OCI-LY7 (cell line): ENCODE results near the gene IAPP.
"Not testable (repeated sequence)": the region's sequence is repeated elsewhere in the genome, so short reads cannot be mapped to it uniquely, and the experiment has no call there.

Experiments
- CTCF ChIP-seq: fragments of 200-600 bp; sonication (generic); conservative IDR thresholded peaks from 2 replicates; pipeline ENCODE4 v1.5.1; 2014; ENCODE audit warnings: mild to moderate bottlenecking, antibody characterized with exemption, low read length, moderate library complexity, mixed read lengths
- EZH2phosphoT487 ChIP-seq: fragments of 200-600 bp; sonication (generic); IDR thresholded peaks from 2 replicates; pipeline ENCODE4 v1.6.1; 2018; ENCODE audit warnings: low read depth, borderline replicate concordance, mild to moderate bottlenecking, mixed run types, antibody characterized with exemption, low read length, moderate library complexity, mixed read lengths

- TF ChIP-seq CTCF, EZH2phosphoT487: not testable (repeated sequence)
These were observed 8.6 kb downstream of the IAPP start for GRCh38 chr12:21381320-21381719.
